RCC 7860 (cell line): ENCODE measurements around the gene CXXC5.

ENCODE experiments used
- DNase-seq: peaks from one replicate; pipeline ENCODE4 v3.0.0-alpha.2; 2015; ENCODE audit warnings: low spot score
- FAIRE-seq: peaks from 2 replicates; lab custom pipeline; 2012; peaks lifted over from hg19 to GRCh38; lab: Jason Lieb, UNC

The CXXC5 gene

GRCh38 chr5:139678751-139679750 lies 30.9 kb downstream of the CXXC5 start:
- DNase-seq: no peak

DNA sequence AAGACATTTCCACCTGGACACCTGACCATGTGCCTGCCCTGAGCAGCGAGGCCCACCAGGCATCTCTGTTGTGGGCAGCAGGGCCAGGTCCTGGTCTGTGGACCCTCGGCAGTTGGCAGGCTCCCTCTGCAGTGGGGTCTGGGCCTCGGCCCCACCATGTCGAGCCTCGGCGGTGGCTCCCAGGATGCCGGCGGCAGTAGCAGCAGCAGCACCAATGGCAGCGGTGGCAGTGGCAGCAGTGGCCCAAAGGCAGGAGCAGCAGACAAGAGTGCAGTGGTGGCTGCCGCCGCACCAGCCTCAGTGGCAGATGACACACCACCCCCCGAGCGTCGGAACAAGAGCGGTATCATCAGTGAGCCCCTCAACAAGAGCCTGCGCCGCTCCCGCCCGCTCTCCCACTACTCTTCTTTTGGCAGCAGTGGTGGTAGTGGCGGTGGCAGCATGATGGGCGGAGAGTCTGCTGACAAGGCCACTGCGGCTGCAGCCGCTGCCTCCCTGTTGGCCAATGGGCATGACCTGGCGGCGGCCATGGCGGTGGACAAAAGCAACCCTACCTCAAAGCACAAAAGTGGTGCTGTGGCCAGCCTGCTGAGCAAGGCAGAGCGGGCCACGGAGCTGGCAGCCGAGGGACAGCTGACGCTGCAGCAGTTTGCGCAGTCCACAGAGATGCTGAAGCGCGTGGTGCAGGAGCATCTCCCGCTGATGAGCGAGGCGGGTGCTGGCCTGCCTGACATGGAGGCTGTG lies 32.4 kb downstream of the CXXC5 start:
- DNase-seq (no peak), FAIRE-seq (no peak)

More at GRCh38 chr5:139678751-139679750, 30.9 kb downstream of the CXXC5 start:
- FAIRE-seq: no peak

GRCh38 chr5:139681112-139681458 lies 32.9 kb downstream of the CXXC5 start:
- FAIRE-seq: no peak
- DNase-seq: no peak

- no peak for FAIRE-seq
Observed at GRCh38 chr5:139681466-139681865, 33.3 kb downstream of the CXXC5 start.

GRCh38 chr5:139682016-139682975 lies 34.1 kb downstream of the CXXC5 start:
- no peak for DNase-seq
- FAIRE-seq: no peak

More at GRCh38 chr5:139681466-139681865, 33.3 kb downstream of the CXXC5 start:
- DNase-seq: no peak

GRCh38 chr5:139683295-139684271 lies 35.4 kb downstream of the CXXC5 start:
- no peak for DNase-seq
- no peak for FAIRE-seq

- DNase-seq (no peak), FAIRE-seq (no peak)
Observed at GRCh38 chr5:139684350-139684880, 36.3 kb downstream of the CXXC5 start.

GRCh38 chr5:139684881-139685749 lies 37.0 kb downstream of the CXXC5 start:
- DNase-seq: no peak

DNA sequence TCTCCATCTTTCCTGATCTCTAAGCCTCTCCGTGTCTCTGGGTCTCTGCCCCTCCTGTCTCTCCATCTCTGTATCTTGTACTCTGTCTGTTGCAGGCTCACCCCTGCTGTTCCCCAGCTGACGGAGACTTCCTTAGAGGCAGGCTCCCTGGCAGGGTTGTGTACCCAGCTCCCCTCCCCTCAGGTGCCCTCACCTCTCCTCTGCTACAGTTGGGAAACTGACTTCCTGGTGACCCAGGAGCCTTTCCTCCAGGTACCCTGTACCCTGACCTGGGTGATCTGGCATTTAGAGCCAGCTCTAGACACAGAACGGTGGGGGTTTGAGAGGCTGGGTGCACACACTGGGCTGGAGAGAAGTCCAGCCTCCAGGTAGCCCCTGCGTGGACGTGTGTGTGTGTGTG lies 37.7 kb downstream of the CXXC5 start:
- FAIRE-seq (no peak), DNase-seq (no peak)

More at GRCh38 chr5:139684881-139685749, 37.0 kb downstream of the CXXC5 start:
- FAIRE-seq: no peak

GRCh38 chr5:139686356-139686705 lies 38.2 kb downstream of the CXXC5 start:
- DNase-seq (no peak), FAIRE-seq (no peak)

DNA sequence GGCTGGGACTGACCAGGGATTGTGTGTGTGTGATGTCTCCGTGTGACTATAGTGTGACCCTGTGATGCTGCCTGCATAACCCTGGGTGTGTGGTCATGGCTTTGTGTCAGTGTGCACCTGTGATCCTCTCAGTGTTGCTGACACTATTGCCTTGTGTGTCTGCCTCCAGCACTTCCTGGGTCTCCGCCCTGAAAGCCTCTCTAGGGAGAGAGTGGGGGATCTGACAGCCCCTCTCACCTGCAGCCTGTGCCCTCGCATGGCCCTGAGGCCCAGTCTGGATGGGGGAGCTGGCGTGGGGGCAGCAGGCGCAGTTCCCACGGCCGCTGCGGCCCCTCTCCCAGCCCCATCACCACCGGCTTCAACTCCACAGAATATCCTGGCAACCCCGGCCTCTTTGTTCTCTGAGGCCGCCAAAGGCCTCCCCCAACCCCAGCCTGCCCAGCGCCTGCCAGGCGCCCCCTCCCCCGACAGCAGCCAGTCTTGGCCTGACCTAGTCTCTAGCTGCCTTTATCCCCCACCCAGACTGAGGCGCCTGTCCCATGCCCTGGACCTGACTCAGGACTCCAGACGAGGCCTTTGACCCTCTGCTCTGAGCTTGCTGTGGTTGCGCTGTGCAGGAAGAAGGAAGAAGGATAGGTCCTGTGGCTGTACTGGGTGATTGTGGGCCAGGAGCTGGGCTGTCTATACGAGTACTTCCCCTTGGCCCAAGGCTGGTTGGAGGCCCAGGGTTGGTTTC lies 38.7 kb downstream of the CXXC5 start:
- DNase-seq (no peak), FAIRE-seq (no peak)

DNA sequence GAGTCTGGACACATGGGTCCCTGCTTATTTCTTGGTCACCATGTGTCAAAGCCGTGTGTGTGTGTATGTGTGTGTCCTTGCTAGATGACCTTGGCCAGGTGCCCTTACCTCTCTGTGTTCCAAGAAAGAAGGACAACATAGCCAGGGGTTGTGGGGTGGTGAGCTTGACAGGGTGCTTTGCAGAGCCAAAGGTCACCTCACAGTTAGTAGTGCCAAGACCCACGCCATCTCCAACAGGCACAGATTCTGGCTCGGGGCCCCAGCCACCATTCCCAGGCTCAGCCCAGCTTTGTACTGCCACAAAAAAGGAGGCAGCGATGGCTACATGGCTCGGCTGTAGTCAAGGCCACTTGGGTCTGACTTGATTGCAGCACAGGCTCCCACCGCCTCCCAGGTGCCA lies 39.5 kb downstream of the CXXC5 start:
- FAIRE-seq (no peak), DNase-seq (no peak)

DNA sequence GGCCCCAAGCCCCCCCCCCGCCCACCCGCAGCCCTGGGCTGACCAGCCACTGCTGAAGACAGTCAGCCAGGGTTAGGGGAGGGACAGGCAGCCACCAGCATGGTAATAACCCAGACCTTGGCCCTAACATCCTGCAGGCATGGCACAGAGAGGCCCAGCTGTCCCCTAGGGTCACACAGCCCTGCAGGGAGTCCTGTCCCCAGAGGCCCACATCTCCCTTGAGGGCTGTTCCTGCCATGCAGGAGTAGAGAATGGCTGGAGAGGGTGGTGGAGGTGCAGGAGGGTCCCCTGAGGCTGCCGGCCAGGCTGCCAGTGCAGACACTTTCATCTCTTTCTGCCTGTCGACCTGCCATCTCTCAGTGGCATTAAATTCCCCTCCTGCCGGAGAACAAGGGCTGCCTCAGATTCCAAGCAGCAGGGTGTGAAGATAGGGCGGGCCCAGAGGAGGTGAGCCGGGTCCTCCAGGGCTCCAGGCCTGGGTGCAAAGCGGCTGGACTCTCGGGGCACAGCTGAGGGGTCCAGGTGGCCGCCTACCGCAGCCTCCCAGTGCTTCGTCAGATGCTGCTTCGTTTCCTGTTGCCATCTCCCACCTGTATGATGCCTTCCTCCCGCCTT lies 40.0 kb downstream of the CXXC5 start:
- FAIRE-seq (no peak), DNase-seq (no peak)

GRCh38 chr5:139688751-139689372 lies 40.7 kb downstream of the CXXC5 start:
- DNase-seq: no peak
- no peak for FAIRE-seq

DNA sequence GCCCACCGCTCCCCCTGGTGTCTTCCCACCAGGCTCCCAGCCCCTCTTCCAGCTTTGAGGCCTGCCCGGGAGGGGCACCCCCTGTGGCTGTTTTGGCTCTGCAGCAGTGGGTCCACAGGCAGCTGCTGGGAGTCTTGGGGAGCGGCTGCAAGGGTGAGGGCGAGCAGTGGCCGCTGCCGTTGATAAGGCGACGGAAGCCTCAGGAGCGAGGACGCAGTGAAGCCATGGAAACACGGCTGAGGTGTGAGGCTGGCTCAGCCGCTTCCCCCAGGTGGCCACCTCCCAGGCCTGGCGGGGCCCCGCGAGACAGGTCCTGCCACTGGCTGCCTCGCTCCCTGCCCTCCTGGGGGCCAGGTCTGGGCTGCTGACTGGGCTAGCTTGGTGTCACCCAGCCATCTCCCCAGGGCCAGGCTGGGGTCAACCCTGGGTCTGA lies 41.5 kb downstream of the CXXC5 start:
- DNase-seq: no peak
- FAIRE-seq: no peak

- no peak for FAIRE-seq
- DNase-seq: peak; percentile 20
Observed at GRCh38 chr5:139690064-139690802, 42.1 kb downstream of the CXXC5 start.
